Measurements from ENCODE around the gene GMFB.
A peak's percentile ranks its signal among the peaks of the same experiment; 100 is the strongest.

The GMFB gene

GRCh38 chr14:54488646-54489317, at the start of gene GMFB:
TSS of gene GMFB (minus strand) at chr14:54488980. CDS start at chr14:54488927, 53 bp downstream.
- peak; percentile 79 for DNase-seq (ENCODE audit: insufficient read length, low spot score)
- peak; percentile 61 for FAIRE-seq

GRCh38 chr14:54538055-54538454, 49.3 kb upstream of the GMFB start:
- DNase-seq (ENCODE audit: insufficient read length, low spot score): no peak
- no peak for FAIRE-seq

- no peak for DNase-seq (ENCODE audit: insufficient read length, low spot score)
- no peak for FAIRE-seq
Observed at GRCh38 chr14:54537651-54538050, 48.9 kb upstream of the GMFB start.

GRCh38 chr14:54535646-54536045, 46.9 kb upstream of the GMFB start:
- no peak for DNase-seq (ENCODE audit: insufficient read length, low spot score)
- no peak for FAIRE-seq

- DNase-seq (ENCODE audit: insufficient read length, low spot score): no peak
- no peak for FAIRE-seq
Observed at GRCh38 chr14:54535126-54535525, 46.3 kb upstream of the GMFB start.

GRCh38 chr14:54533100-54533499, 44.3 kb upstream of the GMFB start:
- FAIRE-seq: peak; percentile 76
- no peak for DNase-seq (ENCODE audit: insufficient read length, low spot score)

- DNase-seq (ENCODE audit: insufficient read length, low spot score): no peak
- FAIRE-seq: peak; percentile 88
Observed at GRCh38 chr14:54532111-54533012, 43.6 kb upstream of the GMFB start.

GRCh38 chr14:54529811-54530210, 41.0 kb upstream of the GMFB start:
- DNase-seq (ENCODE audit: insufficient read length, low spot score): no peak

GRCh38 chr14:54528973-54529372, 40.2 kb upstream of the GMFB start:
- DNase-seq (ENCODE audit: insufficient read length, low spot score) (no peak), FAIRE-seq (no peak)

More at GRCh38 chr14:54529811-54530210, 41.0 kb upstream of the GMFB start:
- FAIRE-seq: no peak

- FAIRE-seq (no peak), DNase-seq (ENCODE audit: insufficient read length, low spot score) (no peak)
Observed at GRCh38 chr14:54524410-54524809, 35.6 kb upstream of the GMFB start.

GRCh38 chr14:54516709-54517108, 27.9 kb upstream of the GMFB start:
- DNase-seq (ENCODE audit: insufficient read length, low spot score) (no peak), FAIRE-seq (no peak)

GRCh38 chr14:54515670-54516069, 26.9 kb upstream of the GMFB start:
- DNase-seq (ENCODE audit: insufficient read length, low spot score) (no peak), FAIRE-seq (no peak)

- DNase-seq (ENCODE audit: insufficient read length, low spot score): no peak
- no peak for FAIRE-seq
Observed at GRCh38 chr14:54512393-54512792, 23.6 kb upstream of the GMFB start.

- DNase-seq (ENCODE audit: insufficient read length, low spot score): peak; percentile 94
Observed at GRCh38 chr14:54509546-54510501, 21.0 kb upstream of the GMFB start, which contains the start of gene CGRRF1. TSS of gene CGRRF1 (plus strand) at chr14:54509906. CDS start at chr14:54509960, 54 bp downstream.

GRCh38 chr14:54503486-54503885, 14.7 kb upstream of the GMFB start:
- DNase-seq (ENCODE audit: insufficient read length, low spot score): no peak

More at GRCh38 chr14:54509546-54510501, 21.0 kb upstream of the GMFB start, which contains the start of gene CGRRF1:
- peak; percentile 96 for FAIRE-seq

GRCh38 chr14:54502602-54503001, 13.8 kb upstream of the GMFB start:
- FAIRE-seq (no peak), DNase-seq (ENCODE audit: insufficient read length, low spot score) (no peak)

More at GRCh38 chr14:54503486-54503885, 14.7 kb upstream of the GMFB start:
- no peak for FAIRE-seq

GRCh38 chr14:54501480-54501879, 12.7 kb upstream of the GMFB start:
- DNase-seq (ENCODE audit: insufficient read length, low spot score) (no peak), FAIRE-seq (no peak)

- DNase-seq (ENCODE audit: insufficient read length, low spot score): no peak
- FAIRE-seq: no peak
Observed at GRCh38 chr14:54500744-54501143, 12.0 kb upstream of the GMFB start.

GRCh38 chr14:54498579-54498978, 9.8 kb upstream of the GMFB start:
- FAIRE-seq (no peak), DNase-seq (ENCODE audit: insufficient read length, low spot score) (no peak)

GRCh38 chr14:54498095-54498531, 9.3 kb upstream of the GMFB start:
- DNase-seq (ENCODE audit: insufficient read length, low spot score) (no peak), FAIRE-seq (no peak)
